K562 (cell line): ENCODE measurements around the gene ABAT. TPM values are rescaled to one million over a fixed set of nuclear protein-coding genes. Genes with fewer than 3 reads are reported as not detected.

Source experiments
- ATAC-seq: fragments of 200-7000 bp; cut with Tn5 transposase; 3 replicates; pipeline ENCODE4 v1.9.1; 2020; ENCODE audit warnings: moderate library complexity
- BruUV-seq: library from RNA; stranded (reverse); fragments of 400-500 nt; replicated peaks from 2 replicates; lab custom pipeline; 2021; lab: Mats Ljungman, UMichigan
- CTCF ChIA-PET: fragments of 300-600 bp; formaldehyde crosslinking; extraction: SDS; loops from one replicate; lab custom pipeline; 2021; ENCODE audit warnings: low intra/inter-chr PET ratio; lab: Yijun Ruan, JAX
- POLR2A ChIA-PET: fragments of 300-600, 350-650 bp; sonication (Branson Sonifier 250); formaldehyde crosslinking; extraction: SDS; loops from one replicate; lab custom pipeline; 2021; ENCODE audit warnings: antibody characterized with exemption, inconsistent platforms; lab: Yijun Ruan, JAX
- DNase-seq, 4 experiments: peaks; one replicate each; pipeline versions ENCODE4 v3.0.0 to v3.0.0-alpha.2; 2011 to 2018; ENCODE audit warnings: low spot score in 3 of 4, mixed read lengths in 3 of 4; ENCODE audit errors: extremely low read depth in 1 of 4
- FAIRE-seq: peaks from 2 replicates; lab custom pipeline; 2011; peaks lifted over from hg19 to GRCh38; lab: Jason Lieb, UNC
- H2AFZ ChIP-seq: 2 replicates; pipeline ENCODE4 v1.6.0; 2011; ENCODE audit warnings: low read depth, low read length, control low read depth, inconsistent platforms
- H3K27ac ChIP-seq: fragments of 200-600 bp; 3 replicates; pipeline ENCODE4 v1.8.0; 2011; ENCODE audit warnings: low read depth, mild to moderate bottlenecking, control low read depth, inconsistent platforms, low read length, moderate library complexity, mixed read lengths; ENCODE audit errors: extremely low read depth
- H3K27me3 ChIP-seq, 2 experiments: fragments of 300-600 bp in 1 of 2; 2 replicates in 1 of 2; 3 replicates in 1 of 2; pipeline versions ENCODE4 v1.6.0 to v1.8.0; 2011; ENCODE audit warnings: inconsistent platforms in 2 of 2, low read length in 2 of 2, mild to moderate bottlenecking in 1 of 2, mixed read lengths in 1 of 2, moderate library complexity in 1 of 2; ENCODE audit not compliant: control insufficient read depth in 2 of 2, insufficient read depth in 2 of 2
- H3K36me3 ChIP-seq: fragments of 300-600 bp; 3 replicates; pipeline ENCODE4 v1.8.0; 2011; ENCODE audit warnings: mild to moderate bottlenecking, low read length, inconsistent platforms; ENCODE audit not compliant: control insufficient read depth, insufficient read depth
- H3K4me1 ChIP-seq, 2 experiments: fragments of 200-600 bp in 1 of 2; replicated peaks in 1 of 2; 2 replicates in 1 of 2; 3 replicates in 1 of 2; pipeline versions ENCODE4 v1.5.1 to v1.8.0; 2011; ENCODE audit warnings: inconsistent platforms in 2 of 2, low read length in 2 of 2, mild to moderate bottlenecking in 1 of 2, mixed read lengths in 1 of 2, moderate library complexity in 1 of 2; ENCODE audit not compliant: control insufficient read depth in 2 of 2, insufficient read depth in 2 of 2
- H3K4me2 ChIP-seq: 2 replicates; pipeline ENCODE4 v1.6.1; 2011; ENCODE audit warnings: low read length, control low read depth, inconsistent platforms, mixed read lengths; ENCODE audit not compliant: insufficient read depth
- H3K4me3 ChIP-seq: fragments of 200-600 bp; sonication (generic), shearing (Covaris generic); 2 replicates; pipeline ENCODE4 v1.5.1; 2016; ENCODE audit warnings: control low read depth, inconsistent platforms
- H3K79me2 ChIP-seq: fragments of 200-600 bp; 3 replicates; pipeline ENCODE4 v1.8.0; 2011; ENCODE audit warnings: low read length, inconsistent platforms; ENCODE audit not compliant: control insufficient read depth, insufficient read depth
- H3K9ac ChIP-seq, 2 experiments: 2 replicates each; pipeline versions ENCODE4 v1.6.0 to v1.6.1; 2011; ENCODE audit warnings: low read depth in 2 of 2, low read length in 2 of 2, control low read depth in 1 of 2, inconsistent platforms in 1 of 2, mild to moderate bottlenecking in 1 of 2, mixed read lengths in 1 of 2; ENCODE audit not compliant: insufficient read depth in 1 of 2
- H3K9me1 ChIP-seq: one replicate; pipeline ENCODE4 v1.6.0; 2011; ENCODE audit warnings: inconsistent platforms, mild to moderate bottlenecking, low read length, moderate library complexity; ENCODE audit not compliant: control insufficient read depth, insufficient read depth
- H3K9me3 ChIP-seq: replicated peaks from 2 replicates; pipeline ENCODE4 v1.5.1; 2011; ENCODE audit warnings: low read depth, low read length, inconsistent platforms; ENCODE audit not compliant: control insufficient read depth, insufficient read depth
- H4K20me1 ChIP-seq: replicated peaks from 2 replicates; pipeline ENCODE4 v1.6.1; 2011; ENCODE audit warnings: low read length, inconsistent platforms, mixed read lengths; ENCODE audit not compliant: control insufficient read depth, insufficient read depth
- MEF2D ChIP-seq: conservative IDR thresholded peaks from 2 replicates; pipeline ENCODE4 v1.6.1; 2016; ENCODE audit warnings: low read depth, missing genetic modification characterization, missing compliant biosample characterization
- TCF3 ChIP-seq: sonication (generic); formaldehyde crosslinking; IDR thresholded peaks from 2 replicates; pipeline ENCODE4 v1.4.0; 2020; ENCODE audit warnings: mild to moderate bottlenecking, missing genetic modification reagents
- ZNF561 ChIP-seq: fragments of 450-650 bp; formaldehyde crosslinking; conservative IDR thresholded peaks from 2 replicates; pipeline ENCODE4 v1.4.0; 2020; ENCODE audit warnings: mild to moderate bottlenecking, moderate library complexity
- ZNF584 ChIP-seq: fragments of 200-800 bp; sonication (Bioruptor generic); IDR thresholded peaks from 2 replicates; pipeline ENCODE4 v1.6.1; 2016; ENCODE audit warnings: low read depth, mild to moderate bottlenecking, missing genetic modification characterization, missing compliant biosample characterization
- ZNF707 ChIP-seq: fragments of 250-450 bp; sonication (Bioruptor Pico); conservative IDR thresholded peaks from 2 replicates; pipeline ENCODE4 v1.8.0; 2022; ENCODE audit warnings: inconsistent platforms, mild to moderate bottlenecking, moderate library complexity
- WGBS: fragments of 100-300 bp; shearing (Covaris generic); methylation state at CpG from one replicate; pipeline ENCODE4 v1.1.6; 2016; ENCODE audit warnings: low coverage, mixed read lengths; ENCODE audit not compliant: insufficient coverage; ENCODE audit errors: missing lambda C conversion rate; 5-methylcytosine and 5-hydroxymethylcytosine counted together
- in situ Hi-C: fragments of 300-500 bp; cut with MboI; formaldehyde crosslinking; loops from 4 replicates; pipeline ENCODE4 v1.15.0; 2018; ENCODE audit warnings: inconsistent platforms, mixed read lengths
- intact Hi-C: fragments of 100-400 bp; cut with micrococcal nuclease; formaldehyde crosslinking; loops from 2 replicates; pipeline ENCODE4 v1.14.2; 2022
- polyA plus RNA-seq, 8 experiments: library from polyadenylated mRNA; depleted of rRNA in 4 of 8; stranded (reverse) in 5 of 8; unstranded in 3 of 8; fragments of >200 nt; fragmentation: Nextera tagmentation in 2 of 8; fragmentation: Illumina TruSeq in 1 of 8; extraction: Ambion mirVana in 2 of 8; extraction: Trizol in 1 of 8; gene quantifications; 2 replicates each; pipeline versions ENCODE4 v1.2.1 to v1.2.3, GENCODE V29; 2011 to 2014; ENCODE audit warnings: inconsistent platforms in 1 of 8, missing spikeins in 1 of 8
- total RNA-seq, 7 experiments: library from RNA; depleted of rRNA in 6 of 7; stranded (reverse); fragments of >200 nt in 6 of 7; fragmentation: Illumina TruSeq in 2 of 7; extraction: Trizol in 2 of 7; gene quantifications; 2 replicates each; pipeline versions ENCODE4 v1.2.1 to v1.2.3, GENCODE V29; 2011 to 2021; ENCODE audit warnings: low replicate concordance in 1 of 7
- TF ChIP-seq, protein P1 (sequence below): fragments of 450-650 bp; IDR thresholded peaks from 2 replicates; pipeline ENCODE4 v1.6.1; 2017; ENCODE audit warnings: antibody characterized with exemption

ABAT gene
- total and polyA plus RNA-seq, 9 of the 15 experiments (the other 6 are each of a cell fraction or from before 2014, with no cell fraction given) = 0.01 to 0.49 (median 0.10) TPM

DNA sequence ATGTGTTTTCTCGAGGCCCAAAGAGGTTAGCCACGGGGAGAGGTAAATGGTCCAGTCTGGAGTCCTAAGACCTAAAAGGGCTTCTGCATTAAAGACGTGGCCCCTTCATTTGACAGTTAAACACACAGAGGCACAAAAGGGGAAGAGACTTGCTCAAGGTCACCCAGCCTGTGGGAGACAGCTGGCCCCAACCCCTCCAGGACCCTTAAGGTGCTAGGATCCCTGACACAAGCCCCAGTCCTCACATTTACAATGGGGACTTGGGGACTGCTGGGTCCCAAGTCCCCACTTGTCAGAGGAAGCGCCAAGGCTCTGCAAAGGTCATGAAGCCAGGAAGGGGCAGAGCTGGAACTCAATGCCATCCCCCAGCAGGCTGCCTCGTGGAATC is 1.7 kb downstream of the ABAT start:
- Histone ChIP-seq H3K79me2 (no peaks in the 10 kb centered on the region), H3K9ac (no peak overlapping the region), H4K20me1 (peaks cover 18% of the 10 kb centered on the region; the same call in 1 of the 2 replicates), H3K27me3 (peaks cover 20 to 31% of the 10 kb centered on the region in 2 experiments; a peak in 4 of 5 replicates), H3K27ac (no peak overlapping the region), H3K36me3 (no peaks in the 10 kb centered on the region), H3K9me1 (no peaks in the 10 kb centered on the region), H3K4me2 (no peak overlapping the region), H2AFZ (no peak overlapping the region), H3K4me1 (peaks cover 0 to 12% of the 10 kb centered on the region in 2 experiments; a peak in 4 of 5 replicates), H3K4me3 (no peak overlapping the region), H3K9me3 (no peaks in the 10 kb centered on the region; the same call in 1 of the 2 replicates)
- 2% methylated on average over 5 of the region's 5 CpGs for WGBS
- FAIRE-seq (no peak), DNase-seq (no peak), ATAC-seq (no peak)
- intact Hi-C loops = no loop called here
- ChIA-PET CTCF (no interaction called here), POLR2A (interaction anchor here (0.8 kb wide), 1 partner anchor 13 kb away, joined by 3 read pairs; no protein-coding TSS in a partner anchor)
- BruUV-seq = no TSS peak
- in situ Hi-C loops = no loop called here
- no peak for TF ChIP-seq ZNF561 (CRISPR knock-in tag)

DNA sequence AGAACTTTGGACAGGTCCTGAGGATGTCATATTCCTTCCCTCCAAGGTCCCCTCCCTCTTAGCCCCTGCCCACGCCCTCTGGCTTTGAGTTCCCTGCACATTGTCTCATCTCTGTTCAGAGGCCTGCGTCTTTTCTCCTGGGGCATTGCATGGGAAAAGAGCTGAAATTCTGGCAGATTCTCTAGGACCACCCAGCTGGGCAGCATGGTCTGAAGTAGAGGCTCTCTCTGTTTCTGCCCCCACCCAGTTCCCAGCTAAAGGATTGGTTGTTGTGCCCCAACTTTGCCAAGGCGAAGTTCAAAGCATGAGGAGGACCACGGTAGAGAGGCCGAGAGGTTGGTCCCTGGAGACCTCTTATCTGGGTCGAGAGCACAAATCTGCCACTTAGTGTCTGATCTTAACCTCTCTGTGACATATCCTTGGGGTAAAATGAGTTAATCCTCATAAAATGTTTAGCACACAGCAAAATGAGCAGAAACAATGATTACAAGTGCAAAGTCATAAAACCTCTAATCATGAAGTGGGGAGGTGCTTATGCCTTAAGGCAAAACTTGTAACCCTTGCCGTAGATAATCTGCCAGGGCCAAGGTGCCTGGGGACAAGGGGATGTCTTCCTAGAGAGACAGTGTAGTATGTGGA is 2.4 kb downstream of the ABAT start:
- H3K9me1 ChIP-seq = no peaks in the 10 kb centered on the region
- in situ Hi-C loops (no loop called here), intact Hi-C loops (no loop called here)
- no peak overlapping the region for H3K9ac ChIP-seq
- WGBS = 4% methylated on average over 7 of the region's 7 CpGs
- no peak for DNase-seq
- H4K20me1 ChIP-seq = peaks cover 18% of the 10 kb centered on the region; the same call in 1 of the 2 replicates
- no peak for FAIRE-seq
- ATAC-seq = no peak
- no peak overlapping the region for H3K4me3 ChIP-seq
- no peak overlapping the region for H2AFZ ChIP-seq
- peaks cover 20 to 31% of the 10 kb centered on the region in 2 experiments; a peak in 4 of 5 replicates for H3K27me3 ChIP-seq
- ChIA-PET CTCF (no interaction called here), POLR2A (interaction anchor here (0.8 kb wide), 1 partner anchor 13 kb away, joined by 3 read pairs; no protein-coding TSS in a partner anchor)
- H3K36me3 ChIP-seq = no peaks in the 10 kb centered on the region
- peaks cover 0 to 12% of the 10 kb centered on the region in 2 experiments; a peak in 4 of 5 replicates for H3K4me1 ChIP-seq
- no TSS peak for BruUV-seq
- no peak overlapping the region for H3K4me2 ChIP-seq
- H3K79me2 ChIP-seq = no peaks in the 10 kb centered on the region
- no peak for TF ChIP-seq ZNF707 (CRISPR knock-in tag)
- TF ChIP-seq TCF3 = no peak
- no peak for TF ChIP-seq MEF2D (tag)
- TF ChIP-seq, protein P1, sequence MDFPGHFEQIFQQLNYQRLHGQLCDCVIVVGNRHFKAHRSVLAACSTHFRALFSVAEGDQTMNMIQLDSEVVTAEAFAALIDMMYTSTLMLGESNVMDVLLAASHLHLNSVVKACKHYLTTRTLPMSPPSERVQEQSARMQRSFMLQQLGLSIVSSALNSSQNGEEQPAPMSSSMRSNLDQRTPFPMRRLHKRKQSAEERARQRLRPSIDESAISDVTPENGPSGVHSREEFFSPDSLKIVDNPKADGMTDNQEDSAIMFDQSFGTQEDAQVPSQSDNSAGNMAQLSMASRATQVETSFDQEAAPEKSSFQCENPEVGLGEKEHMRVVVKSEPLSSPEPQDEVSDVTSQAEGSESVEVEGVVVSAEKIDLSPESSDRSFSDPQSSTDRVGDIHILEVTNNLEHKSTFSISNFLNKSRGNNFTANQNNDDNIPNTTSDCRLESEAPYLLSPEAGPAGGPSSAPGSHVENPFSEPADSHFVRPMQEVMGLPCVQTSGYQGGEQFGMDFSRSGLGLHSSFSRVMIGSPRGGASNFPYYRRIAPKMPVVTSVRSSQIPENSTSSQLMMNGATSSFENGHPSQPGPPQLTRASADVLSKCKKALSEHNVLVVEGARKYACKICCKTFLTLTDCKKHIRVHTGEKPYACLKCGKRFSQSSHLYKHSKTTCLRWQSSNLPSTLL = no peak
- no peak for TF ChIP-seq ZNF584 (CRISPR knock-in tag)
- no peaks in the 10 kb centered on the region; the same call in 1 of the 2 replicates for H3K9me3 ChIP-seq
- no peak overlapping the region for H3K27ac ChIP-seq
